ENCODE data around the gene NEK11.
A peak's percentile ranks its signal among the peaks of the same experiment; 100 is the strongest.
"Not testable (repeated sequence)": the region's sequence is repeated elsewhere in the genome, so short reads cannot be mapped to it uniquely, and the experiment has no call there.

The NEK11 gene

GRCh38 chr3:131031660-131032059, 5.0 kb downstream of the NEK11 start:
- DNase-seq: no peak
- Mint-ChIP-seq H3K4me1 (peaks cover 11% of the 10 kb centered on the region), H3K36me3 (ENCODE audit: low read depth) (no peaks in the 10 kb centered on the region), H3K4me3 (no peak overlapping the region), H3K9me3 (no peaks in the 10 kb centered on the region), H3K27ac (no peak overlapping the region), H3K27me3 (ENCODE audit: low read depth, poor library complexity) (peaks cover 4% of the 10 kb centered on the region)
- TF ChIP-seq, protein P1, sequence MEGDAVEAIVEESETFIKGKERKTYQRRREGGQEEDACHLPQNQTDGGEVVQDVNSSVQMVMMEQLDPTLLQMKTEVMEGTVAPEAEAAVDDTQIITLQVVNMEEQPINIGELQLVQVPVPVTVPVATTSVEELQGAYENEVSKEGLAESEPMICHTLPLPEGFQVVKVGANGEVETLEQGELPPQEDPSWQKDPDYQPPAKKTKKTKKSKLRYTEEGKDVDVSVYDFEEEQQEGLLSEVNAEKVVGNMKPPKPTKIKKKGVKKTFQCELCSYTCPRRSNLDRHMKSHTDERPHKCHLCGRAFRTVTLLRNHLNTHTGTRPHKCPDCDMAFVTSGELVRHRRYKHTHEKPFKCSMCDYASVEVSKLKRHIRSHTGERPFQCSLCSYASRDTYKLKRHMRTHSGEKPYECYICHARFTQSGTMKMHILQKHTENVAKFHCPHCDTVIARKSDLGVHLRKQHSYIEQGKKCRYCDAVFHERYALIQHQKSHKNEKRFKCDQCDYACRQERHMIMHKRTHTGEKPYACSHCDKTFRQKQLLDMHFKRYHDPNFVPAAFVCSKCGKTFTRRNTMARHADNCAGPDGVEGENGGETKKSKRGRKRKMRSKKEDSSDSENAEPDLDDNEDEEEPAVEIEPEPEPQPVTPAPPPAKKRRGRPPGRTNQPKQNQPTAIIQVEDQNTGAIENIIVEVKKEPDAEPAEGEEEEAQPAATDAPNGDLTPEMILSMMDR (IDR thresholded peaks at IDR 0.05): no peak

- Mint-ChIP-seq H3K9me3 (no peaks in the 10 kb centered on the region), H3K27ac (no peak overlapping the region), H3K4me1 (no peaks in the 10 kb centered on the region), H3K36me3 (ENCODE audit: low read depth) (no peaks in the 10 kb centered on the region), H3K27me3 (ENCODE audit: low read depth, poor library complexity) (no peaks in the 10 kb centered on the region), H3K4me3 (no peak overlapping the region)
- DNase-seq: peak; percentile 21
- TF ChIP-seq, protein P1 (IDR thresholded peaks at IDR 0.05): peak; percentile 68
These were observed 6.9 kb downstream of the NEK11 start for GRCh38 chr3:131033480-131034080.

- Mint-ChIP-seq H3K36me3 (ENCODE audit: low read depth) (peaks cover 4% of the 10 kb centered on the region), H3K27ac (no peak overlapping the region), H3K27me3 (ENCODE audit: low read depth, poor library complexity) (no peaks in the 10 kb centered on the region), H3K9me3 (peaks cover under 1% of the 10 kb centered on the region), H3K4me3 (no peak overlapping the region), H3K4me1 (no peaks in the 10 kb centered on the region)
- TF ChIP-seq, protein P1 (IDR thresholded peaks at IDR 0.05): no peak
- DNase-seq: no peak
These were observed 9.6 kb downstream of the NEK11 start for GRCh38 chr3:131036200-131036816.

- Mint-ChIP-seq H3K27ac (no peak overlapping the region), H3K9me3 (peaks cover 5% of the 10 kb centered on the region), H3K36me3 (ENCODE audit: low read depth) (peaks cover 10% of the 10 kb centered on the region), H3K4me3 (no peak overlapping the region), H3K27me3 (ENCODE audit: low read depth, poor library complexity) (no peaks in the 10 kb centered on the region), H3K4me1 (peaks cover 4% of the 10 kb centered on the region)
- no peak for DNase-seq
- TF ChIP-seq, protein P1 (IDR thresholded peaks at IDR 0.05): no peak
These were observed 10.3 kb downstream of the NEK11 start for GRCh38 chr3:131036986-131037385.

DNA sequence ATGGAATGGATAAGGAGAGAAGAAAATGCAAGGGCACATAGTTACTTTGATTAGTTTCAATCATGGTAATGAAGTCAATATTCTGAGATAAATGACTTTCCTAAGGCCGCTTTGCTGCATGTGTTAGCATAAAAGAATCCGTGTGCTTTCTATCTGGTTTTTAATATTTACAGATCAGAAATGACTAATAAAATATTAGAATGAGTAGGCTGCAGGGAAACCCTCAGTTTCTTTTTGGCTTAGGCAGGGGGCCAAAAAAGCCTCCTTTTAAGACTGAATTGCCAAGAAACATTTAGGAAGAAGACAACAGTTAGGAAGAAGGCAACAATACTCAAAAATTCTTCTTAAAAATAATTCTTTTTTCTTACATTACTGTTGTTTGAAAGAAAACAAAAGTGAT, 11.6 kb downstream of the NEK11 start:
- Mint-ChIP-seq H3K36me3 (ENCODE audit: low read depth) (peaks cover 17% of the 10 kb centered on the region), H3K27me3 (ENCODE audit: low read depth, poor library complexity) (no peaks in the 10 kb centered on the region), H3K4me3 (no peak overlapping the region), H3K9me3 (peaks cover 13% of the 10 kb centered on the region), H3K4me1 (peaks cover 4% of the 10 kb centered on the region), H3K27ac (no peak overlapping the region)
- DNase-seq: no peak
- TF ChIP-seq, protein P1 (IDR thresholded peaks at IDR 0.05): no peak

DNA sequence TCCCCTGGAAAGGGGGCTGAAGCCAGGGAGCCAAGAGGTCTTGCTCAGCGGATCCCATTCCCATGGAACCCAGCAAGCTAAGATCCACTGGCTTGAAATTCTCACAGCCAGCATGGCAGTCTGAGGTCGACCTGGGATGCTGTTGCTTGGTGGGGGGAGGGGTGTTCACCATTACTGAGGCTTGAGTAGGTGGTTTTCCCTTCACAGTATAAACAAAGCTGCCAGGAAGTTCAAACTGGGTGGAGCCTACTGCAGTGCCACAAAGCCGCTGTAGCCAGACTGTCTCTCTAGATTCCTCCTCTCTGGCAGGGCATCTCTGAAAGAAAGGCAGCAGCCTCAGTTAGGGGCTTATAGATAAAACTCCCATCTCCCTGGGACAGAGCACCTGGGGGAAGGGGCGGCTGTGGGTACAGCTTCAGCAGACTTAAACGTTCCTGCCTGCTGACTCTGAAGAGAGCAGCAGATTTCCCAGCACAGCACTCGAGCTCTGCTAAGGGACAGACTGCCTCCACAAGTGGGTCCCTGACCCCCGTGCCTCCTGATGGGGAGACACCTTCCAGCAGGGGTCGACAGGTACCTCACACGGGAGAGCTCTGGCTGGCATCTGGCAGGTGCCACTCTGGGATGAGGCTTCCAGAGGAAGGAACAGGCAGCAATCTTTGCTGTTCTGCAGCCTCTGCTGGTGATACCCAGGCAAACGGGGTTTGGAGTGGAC, 15.8 kb downstream of the NEK11 start:
- Mint-ChIP-seq H3K9me3 (peaks cover 42% of the 10 kb centered on the region), H3K36me3 (ENCODE audit: low read depth) (peaks cover 35% of the 10 kb centered on the region)
- H3K4me1 Mint-ChIP-seq; H3K4me3 Mint-ChIP-seq; DNase-seq; H3K27ac Mint-ChIP-seq; H3K27me3 Mint-ChIP-seq (ENCODE audit: low read depth, poor library complexity): not testable (repeated sequence)
